ENCODE results near the gene ZNF674. TPM values are rescaled to one million over a fixed set of nuclear protein-coding genes. Genes with fewer than 3 reads are reported as not detected.

Gene ZNF674
- 1 to 10 TPM; 2.3 to 2.4 TPM for total RNA-seq

DNA sequence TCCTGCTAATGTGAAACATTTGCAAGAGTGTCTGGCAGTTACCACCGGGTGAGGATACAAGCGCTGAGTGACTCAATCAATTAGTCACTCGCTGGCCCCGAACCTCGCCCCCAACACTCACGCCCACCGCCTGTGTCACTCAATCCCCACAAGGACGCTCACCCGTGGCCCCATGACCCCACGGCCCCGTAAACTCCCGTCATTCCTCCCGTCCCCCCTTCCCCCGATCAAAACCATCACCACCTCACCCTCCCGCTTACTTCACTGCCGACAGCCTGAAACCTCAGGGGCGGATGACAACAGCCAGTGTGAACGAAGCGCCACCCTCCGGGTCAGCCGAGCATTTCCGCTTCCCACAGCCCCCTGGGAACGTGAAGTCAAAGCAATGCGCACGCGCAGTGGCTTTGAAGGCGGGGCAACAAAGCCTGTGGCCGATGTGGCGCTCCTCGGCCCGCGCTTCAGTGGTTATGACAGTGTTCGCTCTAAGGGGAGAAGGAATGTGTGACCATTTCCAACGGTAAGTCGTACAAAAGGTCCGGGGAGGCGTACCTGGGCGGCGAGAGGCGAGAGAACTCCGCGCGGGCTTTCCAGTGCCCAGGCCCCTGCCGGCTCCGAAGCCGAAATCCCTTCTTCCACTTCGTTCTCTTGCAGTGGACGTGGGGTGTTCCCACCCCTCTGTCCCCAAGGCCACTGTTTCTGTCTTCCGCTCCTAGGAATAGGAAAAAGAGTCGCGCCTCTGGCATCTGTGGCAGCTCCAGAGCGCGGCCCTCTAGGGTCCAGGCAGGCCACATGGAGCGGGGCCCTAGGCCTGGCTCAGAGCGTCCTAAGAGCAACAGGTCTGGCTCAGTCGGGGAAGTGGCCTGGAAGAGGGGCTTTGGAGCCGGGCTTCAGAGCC lies at the start of gene ZNF674:
Gene ZNF674 (minus strand): TSS at position 311 of the 895 bp plus-strand sequence. CDS start 3,334 bp downstream, outside the sequence.

DNA sequence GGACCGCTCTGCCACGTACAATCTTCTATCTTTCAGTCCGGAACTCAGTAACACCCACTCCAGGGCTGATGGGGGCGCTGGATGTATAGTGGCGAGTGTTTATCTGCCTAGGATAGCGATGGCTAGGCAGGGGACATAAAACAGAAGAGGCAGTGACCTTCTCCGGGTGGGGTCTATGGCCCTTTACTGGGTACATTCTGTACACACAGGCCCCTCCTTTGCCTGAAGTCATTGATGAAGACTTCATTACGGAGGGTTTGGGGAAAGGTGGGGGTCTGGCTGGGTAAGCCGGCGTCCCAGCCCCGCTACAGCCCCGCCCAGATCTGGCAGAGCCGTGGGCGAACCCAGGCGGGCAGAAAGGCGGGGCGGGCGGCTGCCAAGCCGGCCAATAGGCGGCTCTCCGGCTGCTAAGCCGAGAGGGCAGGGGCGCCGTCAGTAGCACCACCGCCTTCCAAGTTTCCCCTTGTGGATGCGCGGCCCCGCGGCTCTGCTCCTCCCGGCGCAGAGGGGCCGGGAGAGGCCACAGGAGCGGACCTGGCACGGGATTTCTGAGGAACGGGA lies 28.2 kb upstream of the ZNF674 start, which contains the start of gene CHST7:
Gene CHST7 (plus strand): TSS at position 435 of the 561 bp plus-strand sequence. CDS start 167 bp downstream, outside the sequence.

Small RNA genes lying within 50 kb of the gene (small RNA-seq; reads per million reads assigned to genes)
- gene RF00017 (0 reads per million in 2 donors), gene RNU6-50P (0 reads per million in 2 donors)

Other genes with a start within 250 kb of the ZNF674 start
- gene CHST7, start 28.3 kb upstream of the ZNF674 start, total RNA-seq: 1 to 10 TPM; 2.3 to 2.8 TPM
- under 1 TPM; 0.34 to 1.00 TPM for gene SLC9A7, start 213.7 kb upstream of the ZNF674 start, total RNA-seq

Measured in melanocyte of skin (primary cell).